ENCODE measurements around the gene POLN.
"Not testable (repeated sequence)": the region's sequence is repeated elsewhere in the genome, so short reads cannot be mapped to it uniquely, and the experiment has no call there.

The POLN gene

GRCh38 chr4:2275044-2275397 is 33.1 kb upstream of the POLN start:
- not testable (repeated sequence) for DNase-seq (ENCODE audit: low read depth)

GRCh38 chr4:2274320-2275043 is 32.6 kb upstream of the POLN start:
- no peak for DNase-seq (ENCODE audit: low read depth)

- DNase-seq (ENCODE audit: low read depth): no peak
Observed at GRCh38 chr4:2273657-2274319, 31.9 kb upstream of the POLN start.

- no peak for DNase-seq (ENCODE audit: low read depth)
Observed at GRCh38 chr4:2273221-2273620, 31.3 kb upstream of the POLN start.

- DNase-seq (ENCODE audit: low read depth): no peak
Observed at GRCh38 chr4:2272828-2273120, 30.9 kb upstream of the POLN start.

- DNase-seq (ENCODE audit: low read depth): no peak
Observed at GRCh38 chr4:2272026-2272827, 30.3 kb upstream of the POLN start.

- no peak for DNase-seq (ENCODE audit: low read depth)
Observed at GRCh38 chr4:2271279-2272025, 29.5 kb upstream of the POLN start.

- no peak for DNase-seq (ENCODE audit: low read depth)
Observed at GRCh38 chr4:2270341-2271165, 28.6 kb upstream of the POLN start.

- DNase-seq (ENCODE audit: low read depth): no peak
Observed at GRCh38 chr4:2269618-2270163, 27.8 kb upstream of the POLN start.

- no peak for DNase-seq (ENCODE audit: low read depth)
Observed at GRCh38 chr4:2269206-2269531, 27.2 kb upstream of the POLN start.

GRCh38 chr4:2268357-2269205 is 26.7 kb upstream of the POLN start:
- no peak for DNase-seq (ENCODE audit: low read depth)

GRCh38 chr4:2267841-2268240 is 25.9 kb upstream of the POLN start:
- DNase-seq (ENCODE audit: low read depth): no peak

GRCh38 chr4:2267320-2267811 is 25.4 kb upstream of the POLN start:
- DNase-seq (ENCODE audit: low read depth): no peak

- DNase-seq (ENCODE audit: low read depth): no peak
Observed at GRCh38 chr4:2266821-2267220, 24.9 kb upstream of the POLN start.

- DNase-seq (ENCODE audit: low read depth): no peak
Observed at GRCh38 chr4:2266181-2266580, 24.3 kb upstream of the POLN start.

GRCh38 chr4:2265113-2266110 is 23.5 kb upstream of the POLN start:
- DNase-seq (ENCODE audit: low read depth): no peak

GRCh38 chr4:2264481-2265041 is 22.6 kb upstream of the POLN start:
- DNase-seq (ENCODE audit: low read depth): no peak

GRCh38 chr4:2263926-2264321 is 22.0 kb upstream of the POLN start:
- DNase-seq (ENCODE audit: low read depth): no peak

GRCh38 chr4:2262944-2263250 is 21.0 kb upstream of the POLN start:
- no peak for DNase-seq (ENCODE audit: low read depth)

All from stimulated activated CD8-positive, alpha-beta memory T cell treated with anti-CD3 and anti-CD28 coated beads, Interleukin-15, amount 100 ng/mL, for 24 hours (primary cell).